ELR (cell line): ENCODE results near the gene BTBD9.

Experiments used
- DNase-seq: peaks from one replicate; pipeline ENCODE4 v3.0.0-alpha.2; 2015; ENCODE audit warnings: low read depth

BTBD9 gene

DNA sequence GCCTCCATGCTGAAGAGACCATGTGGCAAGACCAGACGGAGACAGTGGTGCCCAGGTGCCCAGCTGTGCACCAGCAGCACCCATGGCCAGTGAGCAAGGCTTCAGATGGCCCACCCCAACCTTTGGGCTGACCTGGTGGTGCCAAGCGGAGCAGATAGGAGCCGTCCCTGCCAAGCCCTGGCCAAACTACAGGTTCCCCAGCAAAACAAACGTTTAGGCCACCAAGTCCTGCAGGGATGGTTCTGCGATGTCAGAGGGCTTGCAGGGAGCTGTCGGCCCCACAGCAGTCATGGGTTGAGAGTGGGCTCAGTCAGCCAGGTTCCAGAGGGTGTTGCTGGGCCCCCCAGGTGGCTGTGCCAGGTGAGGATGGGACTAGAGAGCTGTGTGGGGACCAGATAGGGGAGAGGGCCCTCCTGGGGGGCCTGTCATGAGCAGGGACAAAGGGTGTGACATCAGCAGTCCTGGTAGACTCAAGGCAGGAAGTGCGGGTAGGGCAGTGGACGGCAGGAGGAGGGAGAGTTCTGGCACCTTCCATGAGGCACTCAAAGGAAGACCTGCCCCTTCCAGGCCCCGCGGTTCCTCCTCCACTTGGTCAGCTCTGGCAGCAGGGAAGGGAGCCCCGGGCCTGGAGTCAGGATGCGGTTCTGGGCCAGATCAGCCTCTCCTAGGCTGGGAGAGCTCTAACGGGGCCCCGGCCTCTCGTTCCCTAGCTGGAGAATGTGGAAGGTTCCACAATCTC lies 477.8 kb downstream of the BTBD9 start:
- no peak for DNase-seq

DNA sequence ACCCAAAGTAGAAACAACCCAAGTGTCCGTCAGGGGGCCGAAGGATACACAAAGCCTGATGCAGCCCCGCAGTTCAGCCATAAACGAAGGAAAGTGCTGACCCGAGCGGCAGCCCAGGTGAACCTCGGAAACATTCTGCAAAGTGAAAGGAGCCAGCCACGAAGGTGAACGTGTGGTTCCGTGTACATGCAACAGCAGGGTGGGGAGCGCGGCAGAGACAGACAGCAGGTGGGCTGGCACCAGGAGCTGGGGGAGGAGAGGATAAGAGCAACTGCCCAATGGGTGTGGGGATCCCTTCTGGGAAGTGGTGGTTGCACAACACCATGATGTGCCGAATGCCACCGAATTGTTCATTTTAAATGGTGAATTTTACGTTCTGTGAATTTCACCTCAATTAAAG lies 478.4 kb downstream of the BTBD9 start:
- DNase-seq, result no peak

DNA sequence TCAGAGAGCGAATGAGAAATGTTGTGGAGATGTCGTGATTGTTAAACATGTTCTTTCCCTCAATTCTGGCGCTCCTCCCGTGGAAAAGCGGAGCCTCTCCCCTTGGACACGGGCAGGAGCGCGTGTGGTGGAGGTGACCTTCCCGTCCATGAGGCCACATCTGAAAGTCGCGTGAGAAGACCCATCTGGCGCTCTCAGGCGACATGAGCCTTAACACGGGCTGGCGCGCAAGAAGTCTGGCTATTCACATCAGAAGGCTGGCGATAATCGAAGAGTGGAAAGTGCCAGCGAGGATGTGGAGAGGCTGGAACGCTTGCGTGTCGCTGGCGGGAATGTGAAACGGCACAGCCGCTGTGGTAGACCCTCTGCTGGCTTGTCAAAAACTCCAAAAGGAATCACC lies 478.9 kb downstream of the BTBD9 start:
- DNase-seq, result no peak

DNA sequence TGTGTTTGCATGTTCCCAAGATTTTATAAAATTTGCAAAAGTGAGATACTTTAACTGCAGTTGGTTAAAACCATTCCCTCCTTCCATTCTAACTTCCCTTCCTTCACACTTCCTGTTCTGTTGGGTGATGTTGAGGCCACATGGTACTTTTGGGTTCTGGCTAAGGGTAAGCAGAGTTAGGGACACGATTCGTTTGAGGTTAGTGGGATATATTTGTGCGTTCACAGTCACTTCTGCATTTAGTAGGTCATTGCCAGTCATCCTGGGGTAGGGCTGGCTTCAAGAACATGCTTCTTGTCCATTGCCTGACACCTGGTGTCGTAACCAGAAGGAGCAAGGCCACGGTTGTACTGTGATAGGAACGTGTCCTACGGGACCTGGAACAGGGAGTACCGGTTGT lies 480.1 kb downstream of the BTBD9 start:
- no peak for DNase-seq

DNA sequence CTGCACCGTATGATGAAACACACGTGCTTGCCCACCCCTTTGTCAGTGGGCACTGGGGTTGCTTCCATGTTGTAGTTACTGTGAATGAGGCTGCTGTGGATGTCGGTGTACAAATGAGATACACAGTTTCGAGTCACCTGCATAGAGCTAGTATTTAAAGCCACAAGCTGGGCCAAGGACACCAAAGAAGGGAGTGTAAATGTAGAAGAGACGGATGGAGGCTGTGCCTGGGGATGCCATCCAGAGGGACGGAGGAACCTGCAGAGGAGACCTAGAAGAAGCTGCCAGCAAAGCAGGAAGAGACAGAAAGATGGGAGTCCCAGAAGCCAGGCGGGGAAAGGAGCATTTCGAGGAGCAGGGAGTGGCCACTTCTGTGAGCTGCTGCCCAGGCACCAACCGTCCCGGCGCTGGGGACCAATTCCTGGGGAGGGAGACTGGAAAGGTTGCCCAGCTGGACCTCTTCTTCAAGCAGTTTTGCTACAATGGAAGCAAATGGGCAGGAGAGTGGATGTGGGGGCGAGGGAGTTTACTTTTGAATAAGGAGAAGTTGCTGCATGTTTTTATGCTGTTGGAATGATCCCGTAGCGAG lies 480.9 kb downstream of the BTBD9 start:
- DNase-seq, result no peak

DNA sequence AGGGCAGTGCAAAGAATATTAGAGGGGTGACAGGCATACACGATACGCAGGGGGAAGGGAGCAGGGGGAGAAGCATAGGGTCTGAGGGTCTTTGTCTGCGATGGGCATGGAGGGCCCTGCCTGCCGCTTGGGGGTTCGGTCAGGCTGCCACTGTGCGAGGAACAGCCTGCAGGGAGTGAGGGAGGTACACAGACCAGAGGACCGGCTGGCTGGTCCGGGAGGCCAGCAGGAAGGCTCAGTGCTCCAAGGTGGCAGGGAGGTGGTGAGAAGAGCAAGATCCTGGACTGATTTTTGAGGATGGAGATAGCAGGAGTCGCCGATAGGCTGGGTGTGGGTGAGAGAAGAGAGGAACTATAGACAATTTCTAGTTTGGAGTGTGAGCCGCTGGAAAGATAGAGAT lies 481.8 kb downstream of the BTBD9 start:
- no peak for DNase-seq

DNA sequence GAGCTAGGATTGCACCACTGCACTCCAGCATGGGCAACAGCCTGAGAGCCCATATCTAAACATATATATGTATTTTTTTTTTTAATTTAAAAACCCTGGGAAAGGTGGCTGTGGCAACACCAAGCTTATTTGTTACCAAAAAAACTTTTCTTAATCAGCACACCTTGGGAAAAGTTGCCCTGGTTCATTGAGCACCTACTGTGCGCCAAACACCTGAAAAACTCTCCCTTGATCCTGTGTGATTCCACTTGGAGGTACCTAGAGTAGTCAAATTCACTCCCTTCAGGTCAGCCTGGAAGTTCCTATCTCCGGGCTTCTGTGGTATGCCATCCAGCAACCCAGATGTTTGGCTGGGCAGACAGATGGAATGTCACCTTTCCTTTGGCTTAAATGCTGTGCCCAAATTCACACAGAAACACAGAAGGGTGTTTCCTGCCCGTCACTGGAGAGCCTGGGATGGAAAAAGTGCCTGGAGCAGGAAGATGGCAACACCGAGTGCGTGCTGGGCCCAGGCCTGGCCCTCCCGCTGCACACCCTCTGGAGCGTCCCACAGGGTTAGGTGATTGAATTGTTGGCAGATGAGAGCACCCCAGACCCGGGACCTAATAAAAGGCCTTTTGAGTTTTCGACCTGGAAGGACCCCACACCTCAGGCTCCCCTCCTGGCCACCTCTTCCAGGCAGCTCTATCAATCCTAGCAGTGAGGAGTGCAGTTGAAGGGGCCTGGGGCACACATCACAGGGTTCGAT lies 482.7 kb downstream of the BTBD9 start:
- no peak for DNase-seq

DNA sequence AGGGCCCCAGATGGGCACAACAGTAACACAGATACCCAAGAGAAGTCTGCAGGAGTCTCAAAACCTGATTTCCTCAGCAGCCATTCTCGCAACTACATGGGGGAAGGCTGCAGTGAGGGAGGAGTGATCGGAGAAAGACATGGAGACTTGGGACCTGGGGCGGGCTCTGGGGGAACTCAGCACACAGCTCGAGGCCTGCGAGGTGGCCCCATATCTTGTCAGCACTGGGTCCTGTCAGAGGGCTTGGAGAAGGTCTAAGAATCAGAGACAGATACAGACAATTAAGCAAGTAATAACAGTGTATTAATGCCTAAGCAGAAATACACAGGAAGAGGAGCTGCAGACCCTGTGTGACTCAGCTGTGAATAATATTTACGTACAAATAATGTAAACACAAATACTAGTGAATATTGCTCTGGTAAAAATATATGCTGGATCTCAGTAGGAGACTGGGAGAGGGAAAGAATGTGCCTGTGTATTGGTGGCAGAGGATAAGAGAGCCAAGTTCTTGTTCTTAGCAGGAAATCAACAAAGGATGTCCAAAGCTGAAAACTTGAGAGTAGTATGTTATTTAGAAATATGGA lies 484.0 kb downstream of the BTBD9 start:
- DNase-seq, result peak; percentile 69

DNA sequence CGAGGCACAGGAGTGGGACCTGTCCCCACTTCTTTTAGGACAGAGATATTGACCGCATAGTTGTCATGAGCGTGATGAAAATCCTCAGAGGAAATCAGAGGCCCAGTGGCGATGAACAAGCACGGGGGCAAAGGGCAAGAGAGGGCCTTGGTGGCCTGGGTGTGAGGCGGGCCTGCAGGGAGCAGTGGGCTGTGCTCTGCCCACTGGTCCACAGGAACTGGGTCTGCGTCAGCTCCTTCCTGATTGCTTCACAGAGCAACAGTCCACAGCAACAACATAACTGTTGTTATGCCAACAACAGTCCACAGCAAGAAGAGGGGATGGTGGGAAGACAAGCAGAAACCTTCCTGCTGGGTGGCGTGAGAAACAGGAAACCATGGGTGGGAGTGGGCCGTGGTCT lies 484.6 kb downstream of the BTBD9 start:
- DNase-seq, result peak; percentile 34

DNA sequence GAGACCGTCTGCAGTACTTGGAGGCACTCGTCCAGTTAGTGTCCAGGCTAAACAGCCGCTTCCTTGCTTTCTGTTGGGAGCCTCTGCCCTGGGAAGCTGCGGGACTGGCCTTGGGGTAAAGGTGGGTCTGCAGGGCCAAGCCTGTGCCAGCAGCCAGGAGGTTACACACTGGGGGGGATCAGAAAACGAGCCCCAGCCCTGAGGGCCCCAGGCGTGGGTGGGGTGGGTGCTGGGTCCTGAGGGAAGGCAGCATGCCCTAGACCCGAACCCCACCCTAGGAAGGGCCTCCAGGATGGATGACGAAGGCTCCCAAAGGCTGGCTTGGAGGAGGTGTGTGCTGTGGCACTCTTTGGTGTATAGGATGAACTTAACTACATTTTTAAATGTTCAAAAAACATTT lies 485.0 kb downstream of the BTBD9 start:
- no peak for DNase-seq

DNA sequence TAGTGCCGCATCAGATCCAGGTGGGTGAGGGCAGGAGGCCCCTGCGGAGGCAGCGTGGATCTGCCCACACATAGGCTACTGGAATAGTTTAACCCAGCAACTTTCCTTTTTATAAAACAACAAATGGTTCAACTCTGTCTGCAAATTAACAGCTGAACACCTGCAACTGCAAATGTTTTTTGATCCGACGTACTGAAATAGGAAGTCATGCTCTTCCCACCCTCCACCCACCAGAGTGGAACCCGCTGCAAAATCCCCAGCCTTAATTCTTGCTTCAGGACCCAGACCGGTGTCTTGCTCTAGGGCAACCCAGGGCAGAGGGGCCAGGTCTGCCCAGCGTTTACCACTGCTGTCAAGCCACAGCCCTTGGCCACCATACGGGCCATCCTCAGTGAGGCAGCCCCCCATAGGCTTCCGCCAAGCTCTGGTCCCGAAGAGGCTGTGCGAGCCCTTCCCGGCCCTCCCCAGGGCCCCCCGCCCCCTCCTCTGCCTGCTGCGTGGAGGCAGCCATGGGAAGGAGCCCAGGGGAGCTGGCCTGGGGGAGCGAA lies 485.9 kb downstream of the BTBD9 start:
- DNase-seq, result no peak

DNA sequence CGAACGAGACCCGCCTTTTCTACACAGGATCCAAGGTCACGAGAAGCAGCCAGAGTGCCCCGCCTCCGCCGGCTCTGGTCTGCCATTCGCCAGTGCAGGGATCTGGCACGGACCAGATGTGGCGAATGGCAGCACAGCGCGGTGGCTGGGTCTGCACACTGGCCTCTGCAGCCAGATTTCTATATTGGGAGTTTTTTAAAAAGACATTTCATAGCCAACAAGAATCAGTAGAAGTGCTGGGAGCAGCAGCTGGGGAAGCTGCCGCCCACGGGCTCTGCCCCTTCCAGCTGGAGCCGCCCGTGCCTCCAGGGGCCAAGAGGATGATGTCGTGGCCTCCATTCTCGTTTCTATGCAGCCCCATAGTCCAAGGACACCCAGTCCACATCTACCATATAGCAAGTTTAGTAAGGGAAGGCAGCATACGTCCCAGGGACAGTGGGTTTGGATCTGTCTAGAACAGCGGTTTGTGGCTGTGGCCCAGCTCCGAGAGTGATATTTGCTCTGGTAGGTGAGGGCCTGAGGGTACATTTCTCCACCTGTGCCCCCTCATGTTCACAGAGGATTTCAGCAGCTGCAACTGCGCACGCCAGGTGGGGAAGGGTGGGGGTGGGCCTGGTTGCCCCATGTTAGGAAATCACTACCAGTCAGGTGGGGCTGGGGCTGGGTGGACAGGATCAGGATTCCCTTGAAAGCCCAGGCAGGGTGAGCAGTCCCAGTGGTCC lies 486.5 kb downstream of the BTBD9 start:
- DNase-seq, result no peak

DNA sequence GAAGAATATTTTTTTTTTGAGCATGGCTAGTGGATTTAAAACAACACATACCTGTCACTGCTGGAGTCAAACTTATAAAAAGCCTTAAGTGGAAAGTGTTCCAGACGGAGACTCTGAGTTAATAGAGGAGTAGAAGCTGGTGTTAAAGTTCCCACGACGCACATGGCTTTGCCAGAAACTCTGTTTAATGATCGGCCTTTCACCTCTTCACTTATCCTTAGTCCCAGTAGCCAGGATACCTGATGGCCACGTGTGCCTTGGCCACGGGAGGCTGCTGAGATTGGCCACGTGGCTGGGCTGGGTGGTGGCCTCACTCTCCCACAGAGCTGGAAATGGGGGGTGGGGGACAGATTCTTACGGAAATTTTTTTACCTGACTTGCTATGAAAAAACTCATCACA lies 487.1 kb downstream of the BTBD9 start:
- DNase-seq, result no peak

DNA sequence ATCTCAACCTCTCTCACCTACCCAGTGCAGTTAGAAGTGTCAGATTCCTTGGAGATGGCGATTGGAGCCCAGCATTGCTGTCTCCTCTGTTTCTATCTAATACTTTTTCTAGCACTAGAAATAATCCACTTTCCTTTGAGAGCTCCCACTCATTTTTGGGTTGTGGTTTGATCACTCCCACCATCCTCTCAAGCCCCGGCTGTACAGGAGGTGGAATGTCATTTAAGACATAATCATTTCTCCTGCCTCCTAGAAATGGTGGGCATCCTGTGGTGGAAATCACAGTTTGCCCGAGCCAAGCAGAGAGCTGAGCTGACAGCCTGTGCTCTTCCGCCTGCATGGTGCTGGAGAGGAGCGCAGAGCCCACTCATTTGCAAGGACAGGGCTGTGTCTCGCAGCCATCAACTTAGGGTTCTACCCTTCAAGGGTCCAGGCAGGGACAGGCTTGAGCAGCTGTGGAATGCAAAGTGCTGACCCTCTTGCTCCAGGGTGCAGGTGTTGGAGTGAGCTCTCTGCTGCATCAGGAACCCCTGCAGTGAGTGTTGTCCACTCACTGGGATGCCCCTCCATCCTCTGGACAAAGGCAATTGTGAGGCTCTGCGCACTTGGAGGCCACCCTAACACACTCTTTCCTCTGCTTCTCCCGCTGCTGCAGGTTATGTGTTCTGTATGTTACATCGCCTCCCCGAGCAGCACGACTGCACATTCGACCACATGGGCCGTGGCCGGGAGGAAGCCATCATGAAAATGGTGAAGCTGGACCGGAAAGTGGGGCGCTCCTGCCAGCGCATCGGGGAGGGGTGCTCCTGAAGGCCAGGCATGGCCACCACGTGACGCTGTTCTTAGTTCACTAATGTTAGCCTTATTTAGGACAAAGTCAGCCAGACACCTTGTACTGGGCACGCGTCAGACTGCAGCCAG lies 487.9 kb downstream of the BTBD9 start:
- no peak for DNase-seq

DNA sequence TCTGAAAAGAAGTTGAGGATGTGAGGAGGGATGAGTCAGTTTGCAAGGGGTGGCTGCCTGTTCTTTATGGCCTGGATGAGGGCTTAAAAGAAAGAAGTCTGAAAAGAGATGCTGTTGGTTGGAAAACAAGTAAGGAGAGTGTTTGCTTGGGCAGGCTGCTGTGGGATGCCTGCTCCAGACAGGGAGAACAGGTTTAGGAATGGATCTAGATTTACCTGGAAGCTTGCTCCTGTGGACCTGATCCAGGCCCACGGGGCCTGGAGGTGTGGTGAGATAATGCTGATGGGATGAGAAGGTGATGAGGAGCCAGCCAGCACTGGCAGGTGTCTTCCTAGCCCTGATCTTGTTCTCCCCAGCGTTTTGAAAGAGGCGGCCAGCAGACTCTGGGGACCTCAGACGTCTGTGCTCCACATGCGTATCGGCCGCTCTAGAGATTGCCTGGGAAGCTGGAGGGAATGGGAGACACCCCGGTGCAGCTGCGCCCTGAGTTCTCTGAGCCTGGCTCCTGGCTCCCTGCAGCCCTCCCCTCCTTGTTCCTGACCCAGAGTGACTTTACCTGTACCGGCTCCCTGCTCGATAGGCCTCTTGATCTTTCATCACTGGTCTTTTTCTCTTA lies 488.9 kb downstream of the BTBD9 start:
- no peak for DNase-seq

DNA sequence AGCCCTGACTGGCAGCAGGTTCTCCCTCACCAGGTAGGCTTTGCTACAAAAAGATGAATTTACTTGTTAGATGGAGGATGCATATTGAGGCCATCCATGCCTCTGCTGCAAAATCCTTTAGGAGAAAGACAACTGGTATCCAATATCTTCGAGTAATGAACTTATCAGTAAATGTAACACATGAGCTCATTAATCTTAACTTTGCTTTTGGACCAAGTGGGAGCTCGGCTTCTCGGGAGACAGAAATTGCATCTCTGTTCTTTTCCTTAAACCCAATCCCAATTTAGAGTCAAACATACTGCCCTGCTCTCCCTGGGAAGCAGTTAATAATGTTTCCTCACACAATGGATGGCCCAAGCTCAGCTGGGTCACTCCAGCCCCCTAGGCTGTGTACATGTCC lies 489.7 kb downstream of the BTBD9 start:
- DNase-seq, result no peak

DNA sequence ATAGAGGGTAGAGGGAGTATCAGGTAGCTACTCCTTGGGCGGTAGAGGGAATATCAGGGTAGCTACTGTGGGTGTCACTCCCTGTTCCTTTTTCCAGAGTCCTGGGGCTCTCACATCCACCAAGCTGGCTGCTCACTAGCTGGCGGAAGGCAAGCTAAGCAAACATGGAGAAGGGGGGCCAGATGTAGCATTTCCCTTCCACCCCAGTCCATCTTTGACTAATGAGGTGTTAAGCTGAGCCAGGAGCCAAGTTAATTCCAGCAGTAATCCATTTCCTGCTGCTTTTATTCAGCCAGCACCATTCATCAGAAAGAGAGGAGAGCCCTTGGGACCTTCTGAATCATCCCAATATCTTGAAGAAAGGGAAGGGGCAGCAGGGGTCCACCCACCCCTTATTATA lies 490.2 kb downstream of the BTBD9 start:
- DNase-seq, result no peak

DNA sequence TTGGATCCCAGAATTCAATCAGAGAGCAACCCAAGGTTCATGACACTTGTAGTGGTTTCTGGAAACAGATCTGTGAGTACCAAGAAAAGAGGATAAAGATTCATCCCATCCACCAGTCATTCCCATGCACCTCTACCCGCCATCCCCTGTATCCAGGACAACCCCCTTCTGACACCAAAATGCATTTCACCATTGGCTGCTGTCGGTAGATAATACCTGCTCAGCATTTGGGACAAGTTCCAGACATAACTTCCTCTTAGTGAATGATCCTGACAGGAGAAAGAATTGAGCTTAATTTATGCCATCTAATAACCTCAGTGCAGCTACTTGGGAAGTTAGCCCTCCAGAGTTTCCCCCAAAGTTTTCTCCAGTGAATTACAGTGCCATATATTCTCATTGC lies 491.1 kb downstream of the BTBD9 start:
- no peak for DNase-seq

DNA sequence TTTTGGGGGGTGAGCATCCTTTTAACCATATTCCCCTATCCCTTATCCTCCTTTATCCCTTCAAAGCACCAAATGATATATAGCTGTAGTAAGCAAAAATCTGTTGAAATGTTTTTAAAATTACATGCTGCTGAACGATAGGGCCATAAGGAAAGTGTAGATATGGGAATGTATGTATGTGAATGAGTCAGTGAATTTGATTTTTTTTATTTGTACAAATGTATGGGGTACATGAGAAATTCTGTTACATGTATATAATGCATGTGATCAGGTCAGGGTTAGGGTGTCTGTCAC lies 493.0 kb downstream of the BTBD9 start:
- DNase-seq, result no peak

DNA sequence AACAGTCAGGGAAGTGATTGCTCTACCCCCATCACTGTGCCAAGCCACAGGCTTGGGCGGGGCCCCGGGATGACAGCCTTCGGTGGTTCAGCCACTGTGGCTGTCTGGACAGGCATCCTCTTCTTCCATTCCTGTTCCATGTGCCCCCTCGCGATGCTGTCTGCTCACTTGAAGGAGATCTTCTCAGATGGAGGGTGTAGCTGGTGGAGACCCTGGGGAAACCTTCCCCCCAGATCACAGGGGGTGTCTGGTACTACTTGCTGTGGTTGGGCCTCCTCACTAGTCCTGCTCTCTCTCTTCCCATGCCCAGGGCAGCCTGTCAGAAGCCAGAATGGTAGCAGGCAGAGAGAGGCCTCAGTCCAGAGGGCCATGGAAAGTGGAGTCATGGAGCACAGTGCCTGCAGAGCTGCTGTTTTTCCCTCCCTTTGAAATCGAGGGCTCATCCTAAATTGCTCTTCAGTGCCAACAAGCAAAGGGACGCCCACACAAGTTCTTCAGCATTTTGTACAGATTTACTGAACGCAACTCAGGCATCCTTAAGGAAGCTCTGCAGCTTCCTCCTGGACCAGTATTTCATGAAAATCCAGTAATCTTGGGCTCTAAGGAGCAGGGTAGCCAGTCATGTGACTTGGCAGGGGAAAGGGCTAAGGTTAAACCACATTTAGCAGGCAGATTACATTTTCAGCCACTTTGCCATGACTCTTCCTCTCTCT lies 493.6 kb downstream of the BTBD9 start:
- no peak for DNase-seq
